ENCODE measurements around the gene RAB7B. TPM values are rescaled to one million over a fixed set of nuclear protein-coding genes. Genes with fewer than 3 reads are reported as not detected.

Gene RAB7B
- total and polyA plus RNA-seq, 2 of the 4 experiments (the other 2 are of a cell fraction) = 9.1 to 14.7 TPM

- ATAC-seq (ENCODE audit: low read depth) = no peak
- Histone ChIP-seq H2BK5ac (ENCODE audit: low read depth, low read length, poor library complexity, severe bottlenecking) (no peak overlapping the region), H3K9me1 (ENCODE audit: insufficient read depth, low read length) (no peaks in the 10 kb centered on the region), H3K4ac (ENCODE audit: low read depth, low read length) (no peak overlapping the region), H3K18ac (ENCODE audit: low read depth, low read length) (no peak overlapping the region), H3K23ac (ENCODE audit: low read depth, low read length) (no peak overlapping the region), H3K56ac (ENCODE audit: extremely low read depth, insufficient read depth, low read length) (no peak overlapping the region), H3K4me2 (ENCODE audit: low read depth, low read length) (no peak overlapping the region), H2AK9ac (replicated peaks; ENCODE audit: low read depth, low read length, poor library complexity) (no peak overlapping the region), H4K5ac (ENCODE audit: low read depth, low read length) (no peak overlapping the region), H2BK120ac (ENCODE audit: low read depth, low read length) (no peak overlapping the region), H2AFZ (replicated peaks; ENCODE audit: low read length, poor library complexity) (no peak overlapping the region), H4K91ac (ENCODE audit: insufficient read depth, low read depth, low read length) (no peak overlapping the region), H3K27ac (ENCODE audit: insufficient read depth, low read length) (no peak overlapping the region), H4K8ac (ENCODE audit: low read depth in 2 of 2, low read length in 2 of 2) (no peak overlapping the region), H2AK5ac (ENCODE audit: low read depth, low read length) (no peak overlapping the region), H3K9me3 (ENCODE audit: control insufficient read depth, insufficient read depth, low read length) (no peaks in the 10 kb centered on the region; the same call in 1 of the 2 replicates), H3K14ac (replicated peaks; ENCODE audit: low read depth, low read length) (no peak overlapping the region), H3K4me3 (ENCODE audit: insufficient read depth, low read depth, low read length) (no peak overlapping the region), H2BK15ac (ENCODE audit: low read depth, low read length) (no peak overlapping the region), H4K20me1 (ENCODE audit: insufficient read depth, low read length) (no peaks in the 10 kb centered on the region), H3K9ac (ENCODE audit: low read depth, low read length) (no peak overlapping the region), H2BK20ac (ENCODE audit: low read depth, low read length) (no peak overlapping the region), H3K27me3 (ENCODE audit: control insufficient read depth, insufficient read depth, low read length) (peaks cover 38% of the 10 kb centered on the region), H3K4me1 (ENCODE audit: control insufficient read depth, insufficient read depth, low read length) (no peaks in the 10 kb centered on the region), H3K79me1 (ENCODE audit: low read depth in 1 of 2, low read length in 2 of 2) (no peaks in the 10 kb centered on the region), H3K36me3 (ENCODE audit: control insufficient read depth, insufficient read depth, low read length) (no peaks in the 10 kb centered on the region)
- POLR2A ChIA-PET (ENCODE audit: unreplicated experiment) = no interaction called here
- in situ Hi-C loops (cut with MboI; ENCODE audit: low sequenced_read_pairs) (no loop called here), intact Hi-C loops (cut with micrococcal nuclease) (no loop called here), dilution Hi-C loops (cut with HindIII; ENCODE audit: low sequenced_read_pairs, unreplicated experiment) (no loop called here)
- DNase-seq = no peak
- CTCF ChIA-PET = no interaction called here
- BruUV-seq (replicated peaks) = no TSS peak
- WGBS, 2 experiments (ENCODE audit: extremely low coverage in 2 of 2, insufficient read length in 1 of 2) = 44% methylated on average over 1 of the region's 8 CpGs; no CpG with 5 or more reads in 1 of the 2 experiments
- TF ChIP-seq, protein P1, sequence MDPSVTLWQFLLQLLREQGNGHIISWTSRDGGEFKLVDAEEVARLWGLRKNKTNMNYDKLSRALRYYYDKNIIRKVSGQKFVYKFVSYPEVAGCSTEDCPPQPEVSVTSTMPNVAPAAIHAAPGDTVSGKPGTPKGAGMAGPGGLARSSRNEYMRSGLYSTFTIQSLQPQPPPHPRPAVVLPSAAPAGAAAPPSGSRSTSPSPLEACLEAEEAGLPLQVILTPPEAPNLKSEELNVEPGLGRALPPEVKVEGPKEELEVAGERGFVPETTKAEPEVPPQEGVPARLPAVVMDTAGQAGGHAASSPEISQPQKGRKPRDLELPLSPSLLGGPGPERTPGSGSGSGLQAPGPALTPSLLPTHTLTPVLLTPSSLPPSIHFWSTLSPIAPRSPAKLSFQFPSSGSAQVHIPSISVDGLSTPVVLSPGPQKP (IDR thresholded peaks at IDR 0.05; ENCODE audit: borderline replicate concordance, low read depth, low read length) = no peak
- TF ChIP-seq RAD21 (IDR thresholded peaks at IDR 0.05; ENCODE audit: low read length) = no peak
- no peak for TF ChIP-seq CEBPB (IDR thresholded peaks at IDR 0.05; ENCODE audit: low read depth, low read length)
- no peak for TF ChIP-seq POLR2A (IDR thresholded peaks at IDR 0.05; ENCODE audit: low read depth, low read length)
- no peak for TF ChIP-seq NFE2L2 (IDR thresholded peaks at IDR 0.05; ENCODE audit: low read depth, low read length)
- no peak for TF ChIP-seq BHLHE40 (IDR thresholded peaks at IDR 0.05; ENCODE audit: low read depth, low read length)
- no peak for TF ChIP-seq MAZ (IDR thresholded peaks at IDR 0.05; ENCODE audit: borderline replicate concordance, low read depth, low read length)
- no peak for TF ChIP-seq MXI1 (IDR thresholded peaks at IDR 0.05; ENCODE audit: borderline replicate concordance, low read depth, low read length)
These were observed 7.9 kb upstream of the RAB7B start for GRCh38 chr1:206011057-206011456.

All from IMR-90 (cell line).